GM13976 (cell line): ENCODE measurements around the gene SDK1.

Experiments
- DNase-seq: peaks from one replicate; pipeline ENCODE4 v3.0.0; 2012; ENCODE audit warnings: low spot score
- CTCF ChIP-seq: IDR thresholded peaks from 2 replicates; pipeline ENCODE4 v1.5.1; 2012; ENCODE audit warnings: borderline replicate concordance, mild to moderate bottlenecking; ENCODE audit not compliant: insufficient read depth; ENCODE audit errors: extremely low read depth, missing control alignments, control extremely low read depth
- in situ Hi-C: fragments of 300-500 bp; cut with MboI; formaldehyde crosslinking; loops from one replicate; pipeline ENCODE4 v1.12.0; 2022; ENCODE audit warnings: low sequenced_read_pairs, mixed read lengths, inconsistent platforms; ENCODE audit not compliant: unreplicated experiment

The SDK1 gene

GRCh38 chr7:3844540-3845151 is 543.6 kb downstream of the SDK1 start:
- no peak for TF ChIP-seq CTCF
- DNase-seq, result no peak
- in situ Hi-C loops, result no loop called here

GRCh38 chr7:3846738-3847137 is 545.7 kb downstream of the SDK1 start:
- no peak for TF ChIP-seq CTCF
- in situ Hi-C loops, result no loop called here
- no peak for DNase-seq

- no peak for DNase-seq
- in situ Hi-C loops, result no loop called here
Observed at GRCh38 chr7:3847336-3847735, 546.3 kb downstream of the SDK1 start.

GRCh38 chr7:3859431-3859830 is 558.4 kb downstream of the SDK1 start:
- no peak for TF ChIP-seq CTCF
- in situ Hi-C loops, result no loop called here
- no peak for DNase-seq

More at GRCh38 chr7:3847336-3847735, 546.3 kb downstream of the SDK1 start:
- no peak for TF ChIP-seq CTCF

- DNase-seq, result no peak
- no peak for TF ChIP-seq CTCF
- in situ Hi-C loops, result no loop called here
Observed at GRCh38 chr7:3860932-3861331, 559.9 kb downstream of the SDK1 start.

- in situ Hi-C loops, result no loop called here
- DNase-seq, result no peak
- TF ChIP-seq CTCF, result no peak
Observed at GRCh38 chr7:3861386-3861785, 560.3 kb downstream of the SDK1 start.
